Measurements from ENCODE around the gene PIGBOS1. TPM values are rescaled to one million over a fixed set of nuclear protein-coding genes. Genes with fewer than 3 reads are reported as not detected.
"Not testable (repeated sequence)": the region's sequence is repeated elsewhere in the genome, so short reads cannot be mapped to it uniquely, and the experiment has no call there.

The PIGBOS1 gene
- total RNA-seq, 1 donor from 2014 or later: 12.5 TPM

- no peak for TF ChIP-seq CTCF (conservative IDR thresholded peaks at IDR 0.05)
- H3K4me3 Mint-ChIP-seq: peak overlapping the region; percentile 93
- H3K9me3 Mint-ChIP-seq: no peaks in the 10 kb centered on the region
- peaks cover 11% of the 10 kb centered on the region for H3K4me1 Mint-ChIP-seq
- H3K27me3 Mint-ChIP-seq (ENCODE audit: low read depth): peaks cover 7% of the 10 kb centered on the region
- H3K27ac Mint-ChIP-seq (ENCODE audit: unreplicated experiment): no peak overlapping the region
- no peak for DNase-seq (ENCODE audit: low read depth, low spot score)
- H3K36me3 Mint-ChIP-seq (ENCODE audit: low read depth): no peaks in the 10 kb centered on the region
Measured at GRCh38 chr15:55289011-55289745, 29.7 kb downstream of the PIGBOS1 start.

- H3K4me3 Mint-ChIP-seq: peak overlapping the region; percentile 89
- TF ChIP-seq CTCF (conservative IDR thresholded peaks at IDR 0.05): no peak
- DNase-seq (ENCODE audit: low read depth, low spot score): no peak
- no peaks in the 10 kb centered on the region for H3K36me3 Mint-ChIP-seq (ENCODE audit: low read depth)
- H3K4me1 Mint-ChIP-seq: peaks cover 11% of the 10 kb centered on the region
- peaks cover 7% of the 10 kb centered on the region for H3K27me3 Mint-ChIP-seq (ENCODE audit: low read depth)
- H3K27ac Mint-ChIP-seq (ENCODE audit: unreplicated experiment): no peak overlapping the region
- H3K9me3 Mint-ChIP-seq: no peaks in the 10 kb centered on the region
Measured at GRCh38 chr15:55288006-55288717, 30.8 kb downstream of the PIGBOS1 start.

- not testable (repeated sequence) for H3K9me3 Mint-ChIP-seq; H3K36me3 Mint-ChIP-seq (ENCODE audit: low read depth); H3K27me3 Mint-ChIP-seq (ENCODE audit: low read depth); H3K27ac Mint-ChIP-seq (ENCODE audit: unreplicated experiment); DNase-seq (ENCODE audit: low read depth, low spot score)
- Mint-ChIP-seq H3K4me1 (peaks cover 11% of the 10 kb centered on the region), H3K4me3 (peak overlapping the region; percentile 89)
Measured at GRCh38 chr15:55286442-55287189, 32.3 kb downstream of the PIGBOS1 start.

- H3K9me3 Mint-ChIP-seq: no peaks in the 10 kb centered on the region
- H3K27me3 Mint-ChIP-seq (ENCODE audit: low read depth): peaks cover 3% of the 10 kb centered on the region
- peaks cover 6% of the 10 kb centered on the region for H3K4me1 Mint-ChIP-seq
- DNase-seq (ENCODE audit: low read depth, low spot score): no peak
- H3K27ac Mint-ChIP-seq (ENCODE audit: unreplicated experiment): no peak overlapping the region
- no peaks in the 10 kb centered on the region for H3K36me3 Mint-ChIP-seq (ENCODE audit: low read depth)
- H3K4me3 Mint-ChIP-seq: no peak overlapping the region
- TF ChIP-seq CTCF (conservative IDR thresholded peaks at IDR 0.05): no peak
Measured at GRCh38 chr15:55284426-55284825, 34.5 kb downstream of the PIGBOS1 start.

GRCh38 chr15:55283379-55284147 is 35.4 kb downstream of the PIGBOS1 start:
- no peak overlapping the region for H3K4me3 Mint-ChIP-seq
- H3K4me1 Mint-ChIP-seq: peaks cover 2% of the 10 kb centered on the region
- DNase-seq (ENCODE audit: low read depth, low spot score): no peak
- H3K27me3 Mint-ChIP-seq (ENCODE audit: low read depth): no peaks in the 10 kb centered on the region
- no peaks in the 10 kb centered on the region for H3K9me3 Mint-ChIP-seq
- H3K27ac Mint-ChIP-seq (ENCODE audit: unreplicated experiment): no peak overlapping the region
- no peaks in the 10 kb centered on the region for H3K36me3 Mint-ChIP-seq (ENCODE audit: low read depth)
- no peak for TF ChIP-seq CTCF (conservative IDR thresholded peaks at IDR 0.05)

All from neural crest cell (in vitro differentiated cells).